Thyroid gland (tissue), 4 donors: ENCODE data around the gene PPM1H. TPM values are rescaled to one million over a fixed set of nuclear protein-coding genes. Genes with fewer than 3 reads are reported as not detected.

Source experiments
- DNase-seq, 2 donors: peaks; one replicate each; pipeline ENCODE4 v3.0.0-alpha.2; 2019
- H3K27ac ChIP-seq, 3 donors: fragments of 200-600 bp; sonication (generic); 1 replicate in 2 of 3; 2 replicates in 1 of 3; pipeline ENCODE4 v1.5.1; 2016 to 2019; ENCODE audit warnings: mild to moderate bottlenecking in 1 of 3, moderate library complexity in 1 of 3
- H3K27me3 ChIP-seq: fragments of 200-600 bp; sonication (generic); one replicate; pipeline ENCODE4 v1.5.1; 2019
- H3K36me3 ChIP-seq, 2 donors: fragments of 200-600 bp; sonication (generic); one replicate each; pipeline ENCODE4 v1.5.1; 2016 to 2019
- H3K4me1 ChIP-seq, 2 donors: fragments of 200-600 bp; sonication (generic); one replicate each; pipeline ENCODE4 v1.5.1; 2017 to 2019
- H3K4me3 ChIP-seq, 3 donors: fragments of 200-600 bp; sonication (generic); replicated peaks in 1 of 3; 1 replicate in 2 of 3; 2 replicates in 1 of 3; pipeline ENCODE4 v1.5.1; 2016; ENCODE audit warnings: mild to moderate bottlenecking in 1 of 3
- H3K9me3 ChIP-seq: fragments of 200-600 bp; sonication (generic); one replicate; pipeline ENCODE4 v1.5.1; 2017
- CTCF ChIP-seq, 6 experiments: fragments of 200-600 bp in 3 of 6; fragments of 450-650 bp in 3 of 6; sonication (generic) in 3 of 6; IDR thresholded peaks; one replicate each; pipeline ENCODE4 v1.5.1; 2016 to 2019; ENCODE audit warnings: antibody characterized with exemption in 6 of 6, mild to moderate bottlenecking in 2 of 6, inconsistent platforms in 1 of 6, moderate library complexity in 1 of 6
- POLR2A ChIP-seq, 2 donors: fragments of 450-650 bp; IDR thresholded peaks; one replicate each; pipeline ENCODE4 v1.6.1; 2017; ENCODE audit warnings: antibody characterized with exemption in 2 of 2, mild to moderate bottlenecking in 2 of 2, moderate library complexity in 1 of 2
- WGBS, 2 donors: methylation state at CpG; one replicate each; pipeline ENCODE4 v1.1.5; 2017; 5-methylcytosine and 5-hydroxymethylcytosine counted together
- intact Hi-C: fragments of 100-400 bp; cut with DNase I; formaldehyde crosslinking; loops from one replicate; pipeline ENCODE4 v1.15.1; 2023
- total RNA-seq, 4 donors: library from RNA; depleted of rRNA; stranded (reverse); fragments of >200 nt; gene quantifications; one replicate each; pipeline ENCODE4 v1.2.3, GENCODE V29; 2016

PPM1H gene
- total RNA-seq, 4 donors from 2014 or later = 3.9 to 12.7 (median 9.0) TPM

DNA sequence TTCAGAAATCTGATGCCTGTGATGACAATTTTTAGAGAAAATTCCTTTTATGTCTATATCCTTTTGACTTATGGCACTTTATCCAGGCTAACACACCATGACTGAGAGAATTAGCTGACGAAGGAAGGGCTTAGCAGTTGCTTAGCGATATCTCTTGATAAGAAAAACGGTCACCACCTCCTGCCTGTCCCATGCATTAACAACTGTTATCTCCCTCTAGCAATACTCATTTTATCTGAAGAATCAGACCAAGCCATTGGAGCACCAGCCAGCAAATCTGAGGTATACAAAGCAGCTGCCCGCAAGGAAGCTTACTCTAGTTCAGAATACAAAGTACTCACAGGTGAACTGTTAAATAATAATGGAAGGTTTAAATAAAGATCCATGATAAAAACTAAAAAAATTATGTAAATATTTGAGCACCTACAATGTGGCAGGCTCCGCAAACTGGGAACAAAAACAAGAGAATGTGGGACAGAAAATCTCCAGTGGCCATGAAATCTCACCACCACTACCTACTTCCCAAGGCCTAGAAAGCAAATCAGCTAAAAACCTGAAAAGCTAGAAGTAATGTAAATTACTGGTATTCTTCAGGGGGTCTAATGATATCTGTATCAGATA is 24.3 kb downstream of the PPM1H start:
- TF ChIP-seq CTCF (IDR thresholded peaks at IDR 0.05) (no peak), POLR2A (IDR thresholded peaks at IDR 0.05) (no peak)
- intact Hi-C loops = no loop called here

GRCh38 chr12:62909340-62909739 is 25.6 kb downstream of the PPM1H start:
- Histone ChIP-seq H3K27me3 (no peaks in the 10 kb centered on the region), H3K4me1 (no peaks in the 10 kb centered on the region), H3K36me3 (no peaks in the 10 kb centered on the region), H3K4me3 (no peak overlapping the region), H3K27ac (no peak overlapping the region), H3K9me3 (no peaks in the 10 kb centered on the region)
- intact Hi-C loops = no loop called here
- DNase-seq = no peak
- WGBS, 2 donors = 93 to 97% methylated on average over 1 of the region's 1 CpG
- no peak for TF ChIP-seq POLR2A (IDR thresholded peaks at IDR 0.05)
- no peak for TF ChIP-seq CTCF (IDR thresholded peaks at IDR 0.05)

More for the DNA sequence above, 24.3 kb downstream of the PPM1H start:
- Histone ChIP-seq H3K27ac (no peak overlapping the region), H3K36me3 (no peaks in the 10 kb centered on the region), H3K4me3 (no peak overlapping the region), H3K9me3 (no peaks in the 10 kb centered on the region), H3K27me3 (no peaks in the 10 kb centered on the region), H3K4me1 (no peaks in the 10 kb centered on the region)
- WGBS, 2 donors = 51 to 65% methylated on average over 5 of the region's 5 CpGs
- no peak for DNase-seq

DNA sequence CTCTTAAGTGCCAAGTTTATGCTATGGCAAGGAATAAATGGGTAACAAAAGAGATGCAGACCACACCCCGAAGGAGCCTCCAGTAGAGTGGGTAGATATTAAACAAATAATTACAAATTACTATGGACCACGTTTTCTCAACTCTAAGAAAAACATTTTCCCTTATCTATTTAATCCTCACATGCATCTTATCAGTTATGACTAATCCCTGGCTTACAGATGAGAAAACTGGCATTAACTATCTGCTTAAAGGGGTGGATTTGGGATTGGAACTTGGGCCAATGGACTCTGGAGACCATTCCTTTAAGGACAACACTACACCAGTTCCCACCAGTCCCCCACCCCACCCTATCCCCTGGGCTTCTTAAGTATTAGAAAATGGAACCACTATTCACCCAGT is 26.3 kb downstream of the PPM1H start:
- no peaks in the 10 kb centered on the region for H3K9me3 ChIP-seq
- H3K27me3 ChIP-seq = no peaks in the 10 kb centered on the region
- H3K4me1 ChIP-seq = no peaks in the 10 kb centered on the region
- WGBS, 2 donors = 84 to 89% methylated on average over 2 of the region's 2 CpGs
- TF ChIP-seq POLR2A (IDR thresholded peaks at IDR 0.05) (no peak), CTCF (IDR thresholded peaks at IDR 0.05) (no peak)
- H3K36me3 ChIP-seq = no peaks in the 10 kb centered on the region
- intact Hi-C loops = no loop called here
- H3K27ac ChIP-seq = no peak overlapping the region
- DNase-seq = no peak
- no peak overlapping the region for H3K4me3 ChIP-seq

GRCh38 chr12:62907561-62907960 is 27.4 kb downstream of the PPM1H start:
- no peak overlapping the region for H3K4me3 ChIP-seq
- TF ChIP-seq CTCF (IDR thresholded peaks at IDR 0.05) (no peak), POLR2A (IDR thresholded peaks at IDR 0.05) (no peak)
- no peaks in the 10 kb centered on the region for H3K36me3 ChIP-seq
- no peaks in the 10 kb centered on the region for H3K27me3 ChIP-seq
- no peaks in the 10 kb centered on the region for H3K9me3 ChIP-seq
- DNase-seq = no peak
- WGBS, 2 donors = 42 to 53% methylated on average over 2 of the region's 2 CpGs
- H3K27ac ChIP-seq = no peak overlapping the region
- H3K4me1 ChIP-seq = no peaks in the 10 kb centered on the region
- intact Hi-C loops = no loop called here

GRCh38 chr12:62907078-62907477 is 27.9 kb downstream of the PPM1H start:
- 75 to 94% methylated on average over 1 of the region's 1 CpG for WGBS, 2 donors
- no peak overlapping the region for H3K27ac ChIP-seq
- TF ChIP-seq POLR2A (IDR thresholded peaks at IDR 0.05) (no peak), CTCF (IDR thresholded peaks at IDR 0.05) (no peak)
- H3K4me1 ChIP-seq = no peaks in the 10 kb centered on the region
- no peak overlapping the region for H3K4me3 ChIP-seq
- no peak for DNase-seq
- no peaks in the 10 kb centered on the region for H3K36me3 ChIP-seq
- no peaks in the 10 kb centered on the region for H3K9me3 ChIP-seq
- H3K27me3 ChIP-seq = no peaks in the 10 kb centered on the region
- intact Hi-C loops = no loop called here
